ENCODE results near the gene NABP2.

DNA sequence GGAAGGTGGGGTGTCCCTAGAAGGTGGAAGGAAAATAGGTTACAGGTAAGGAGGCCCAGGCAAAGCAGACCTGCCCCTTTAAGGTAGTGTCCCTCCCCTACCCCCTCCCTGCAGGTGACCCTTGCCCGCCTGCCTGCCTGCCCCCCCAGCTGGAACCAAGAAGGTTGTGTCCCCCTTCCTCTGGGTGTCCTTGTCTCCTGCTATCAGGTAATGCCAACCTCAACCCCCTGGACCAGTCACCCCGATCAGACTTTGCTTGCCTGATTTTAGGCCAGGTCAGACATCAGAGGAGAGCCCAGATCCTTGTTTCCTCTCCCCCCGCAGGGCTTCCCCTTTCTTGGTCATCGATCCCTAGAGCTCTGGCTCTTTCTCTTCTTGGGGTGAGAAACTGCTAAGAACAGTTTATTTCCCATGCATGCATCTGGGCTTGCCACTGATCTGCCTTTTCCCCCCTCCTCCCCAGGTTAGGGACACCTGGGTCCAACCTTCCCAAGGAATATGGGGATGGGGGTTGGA, 5.8 kb downstream of the NABP2 start, which contains the start of gene SLC39A5:
- TF ChIP-seq CTCF (IDR thresholded peaks at IDR 0.05) (no peak), EZH2 (IDR thresholded peaks at IDR 0.05; ENCODE audit: borderline replicate concordance, insufficient read depth, low read depth, low read length, poor library complexity, severe bottlenecking) (no peak)

Data from B cell (primary cell).